HEK293T (cell line): Measurements from ENCODE around the gene GALNT7.

Experiments
- CTCF ChIA-PET: fragments of 350-600 bp; formaldehyde crosslinking; extraction: SDS; loops from one replicate; lab custom pipeline; 2021; ENCODE audit warnings: antibody characterized with exemption, inconsistent platforms; lab: Yijun Ruan, JAX
- POLR2A ChIA-PET: fragments of 350-600 bp; formaldehyde crosslinking; extraction: SDS; loops from one replicate; lab custom pipeline; 2020; ENCODE audit warnings: antibody characterized with exemption, inconsistent platforms; lab: Yijun Ruan, JAX
- DNase-seq: peaks from one replicate; pipeline ENCODE4 v3.0.0; 2012; ENCODE audit warnings: mixed read lengths; ENCODE audit errors: extremely low spot score
- ARNT ChIP-seq: fragments of 450-650 bp; IDR thresholded peaks from 2 replicates; pipeline ENCODE4 v1.6.1; 2017; ENCODE audit warnings: mild to moderate bottlenecking
- BHLHE40 ChIP-seq: fragments of 450-650 bp; IDR thresholded peaks from 2 replicates; pipeline ENCODE4 v1.6.1; 2016; ENCODE audit warnings: mild to moderate bottlenecking, moderate library complexity, borderline replicate concordance
- CTBP1 ChIP-seq: fragments of 450-650 bp; IDR thresholded peaks from 2 replicates; pipeline ENCODE4 v1.6.1; 2016; ENCODE audit warnings: borderline replicate concordance
- ELF4 ChIP-seq: fragments of 450-650 bp; IDR thresholded peaks from 2 replicates; pipeline ENCODE4 v1.6.1; 2017; ENCODE audit warnings: antibody characterized with exemption
- FOXA1 ChIP-seq: fragments of 450-650 bp; IDR thresholded peaks from 2 replicates; pipeline ENCODE4 v1.6.1; 2016; ENCODE audit warnings: mild to moderate bottlenecking
- FOXK2 ChIP-seq: fragments of 450-650 bp; IDR thresholded peaks from 2 replicates; pipeline ENCODE4 v1.6.1; 2016; ENCODE audit warnings: mild to moderate bottlenecking
- FOXM1 ChIP-seq: fragments of 450-650 bp; IDR thresholded peaks from 2 replicates; pipeline ENCODE4 v1.6.1; 2017; ENCODE audit warnings: mild to moderate bottlenecking, borderline replicate concordance
- HDGF ChIP-seq: fragments of 450-650 bp; IDR thresholded peaks from 2 replicates; pipeline ENCODE4 v1.6.1; 2017; ENCODE audit warnings: antibody characterized with exemption, borderline replicate concordance
- L3MBTL2 ChIP-seq: fragments of 450-650 bp; conservative IDR thresholded peaks from 2 replicates; pipeline ENCODE4 v1.6.1; 2016; ENCODE audit warnings: mild to moderate bottlenecking
- LEF1 ChIP-seq: fragments of 450-650 bp; IDR thresholded peaks from 2 replicates; pipeline ENCODE4 v1.6.1; 2017; ENCODE audit warnings: mild to moderate bottlenecking, borderline replicate concordance
- NFRKB ChIP-seq: fragments of 450-650 bp; IDR thresholded peaks from 2 replicates; pipeline ENCODE4 v1.6.1; 2016; ENCODE audit warnings: mild to moderate bottlenecking, moderate library complexity
- SP1 ChIP-seq: fragments of 450-650 bp; IDR thresholded peaks from 2 replicates; pipeline ENCODE4 v1.6.1; 2017
- SUZ12 ChIP-seq: fragments of 450-650 bp; IDR thresholded peaks from 2 replicates; pipeline ENCODE4 v1.6.1; 2016; ENCODE audit warnings: mild to moderate bottlenecking
- TARDBP ChIP-seq: fragments of 450-650 bp; IDR thresholded peaks from 2 replicates; pipeline ENCODE4 v1.6.1; 2016
- ZNF384 ChIP-seq: fragments of 450-650 bp; IDR thresholded peaks from 2 replicates; pipeline ENCODE4 v1.6.1; 2016
- TF ChIP-seq, protein P1 (sequence below): fragments of 450-650 bp; IDR thresholded peaks from 2 replicates; pipeline ENCODE4 v1.6.1; 2016

The GALNT7 gene

GRCh38 chr4:173291899-173292298, 123.3 kb downstream of the GALNT7 start:
- TF ChIP-seq LEF1: no peak
- POLR2A ChIA-PET: interaction anchor here (0.7 kb wide), 1 partner anchor 43 kb away, joined by 3 read pairs; the partner anchor contains the start of gene HMGB2
- CTCF ChIA-PET: interaction anchor here (0.6 to 3.1 kb wide), 6 partner anchors 10 to 129 kb away, joined by 3 to 43 read pairs (median 4); no protein-coding TSS in a partner anchor
- no peak for DNase-seq

DNA sequence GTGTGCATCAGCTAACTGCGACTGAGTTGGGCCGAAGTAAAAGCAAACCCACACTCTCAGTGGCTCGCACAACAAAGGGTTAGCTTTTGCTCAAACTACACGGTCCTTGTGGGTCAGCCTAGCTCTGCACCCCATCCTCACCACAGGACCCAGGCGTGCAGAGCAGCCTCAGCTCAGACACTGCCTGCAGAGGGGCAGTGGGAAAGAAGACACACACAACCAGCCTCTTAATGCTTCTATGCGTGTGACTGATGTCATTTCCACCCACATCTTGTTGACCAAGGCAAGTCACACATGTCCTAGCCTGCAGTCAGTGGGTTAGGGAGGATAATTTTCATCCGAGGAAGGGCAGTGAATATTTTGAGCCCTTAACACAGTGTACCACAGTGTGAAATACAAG, 125.1 kb downstream of the GALNT7 start:
- no peak for DNase-seq
- TF ChIP-seq, protein P1, sequence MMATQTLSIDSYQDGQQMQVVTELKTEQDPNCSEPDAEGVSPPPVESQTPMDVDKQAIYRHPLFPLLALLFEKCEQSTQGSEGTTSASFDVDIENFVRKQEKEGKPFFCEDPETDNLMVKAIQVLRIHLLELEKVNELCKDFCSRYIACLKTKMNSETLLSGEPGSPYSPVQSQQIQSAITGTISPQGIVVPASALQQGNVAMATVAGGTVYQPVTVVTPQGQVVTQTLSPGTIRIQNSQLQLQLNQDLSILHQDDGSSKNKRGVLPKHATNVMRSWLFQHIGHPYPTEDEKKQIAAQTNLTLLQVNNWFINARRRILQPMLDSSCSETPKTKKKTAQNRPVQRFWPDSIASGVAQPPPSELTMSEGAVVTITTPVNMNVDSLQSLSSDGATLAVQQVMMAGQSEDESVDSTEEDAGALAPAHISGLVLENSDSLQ: no peak
- no peak for TF ChIP-seq SUZ12
- TF ChIP-seq FOXM1: no peak
- TF ChIP-seq SP1: no peak
- TF ChIP-seq ELF4: no peak
- TF ChIP-seq CTBP1: no peak
- no peak for TF ChIP-seq ARNT
- no peak for TF ChIP-seq LEF1
- TF ChIP-seq L3MBTL2: no peak
- no peak for TF ChIP-seq FOXK2
- TF ChIP-seq NFRKB: no peak
- CTCF ChIA-PET: interaction anchor here (1.4 to 3.1 kb wide), 2 partner anchors 8 to 280 kb away, joined by 6 to 43 read pairs; no protein-coding TSS in a partner anchor
- POLR2A ChIA-PET: no interaction called here

DNA sequence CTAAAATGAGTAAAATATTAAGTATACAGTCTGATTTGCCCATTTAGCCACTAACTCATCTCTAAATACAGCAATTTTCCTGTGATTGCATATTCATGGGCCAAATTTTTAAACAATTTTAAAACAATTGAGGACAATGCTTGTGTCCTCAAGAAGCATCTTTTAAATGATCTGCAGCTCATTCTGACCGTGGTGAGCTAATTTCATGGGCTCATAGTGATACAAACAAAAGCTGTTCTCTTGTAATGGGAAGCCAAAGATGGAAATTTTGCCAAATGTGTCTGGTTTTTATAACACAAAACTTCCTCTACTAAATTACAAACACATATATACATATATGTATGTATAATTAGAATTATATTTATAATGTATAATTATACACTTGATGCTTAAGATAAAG, 125.8 kb downstream of the GALNT7 start:
- no peak for TF ChIP-seq SUZ12
- TF ChIP-seq NFRKB: no peak
- no peak for TF ChIP-seq LEF1
- no peak for TF ChIP-seq ARNT
- no peak for TF ChIP-seq FOXA1
- TF ChIP-seq ELF4: no peak
- ChIA-PET POLR2A (no interaction called here), CTCF (no interaction called here)
- no peak for DNase-seq

- ChIA-PET POLR2A (interaction anchor here (0.9 to 2.0 kb wide), 4 partner anchors 15 to 288 kb away, joined by 3 to 14 read pairs (median 4); partner anchors contain the start of gene HMGB2), CTCF (interaction anchor here (0.5 to 3.1 kb wide), 55 partner anchors 9 to 1171 kb away, joined by 3 to 43 read pairs (median 4); partner anchors contain the start of genes HMGB2 and SAP30)
- TF ChIP-seq BHLHE40: no peak
- TF ChIP-seq, protein P1: peak; percentile 29; the same call in 1 of the 2 replicates
- DNase-seq: no peak
Observed at GRCh38 chr4:173301518-173302201, 133.0 kb downstream of the GALNT7 start.

- DNase-seq: no peak
- no peak for TF ChIP-seq L3MBTL2
- ChIA-PET CTCF (interaction anchor here (0.9 to 1.9 kb wide), 2 partner anchors 12 to 295 kb away, joined by 3 to 7 read pairs; no protein-coding TSS in a partner anchor), POLR2A (interaction anchor here (2.1 kb wide), 1 partner anchor 27 kb away, joined by 9 read pairs; the partner anchor contains the start of gene HMGB2)
Observed at GRCh38 chr4:173307778-173308177, 139.2 kb downstream of the GALNT7 start.

DNA sequence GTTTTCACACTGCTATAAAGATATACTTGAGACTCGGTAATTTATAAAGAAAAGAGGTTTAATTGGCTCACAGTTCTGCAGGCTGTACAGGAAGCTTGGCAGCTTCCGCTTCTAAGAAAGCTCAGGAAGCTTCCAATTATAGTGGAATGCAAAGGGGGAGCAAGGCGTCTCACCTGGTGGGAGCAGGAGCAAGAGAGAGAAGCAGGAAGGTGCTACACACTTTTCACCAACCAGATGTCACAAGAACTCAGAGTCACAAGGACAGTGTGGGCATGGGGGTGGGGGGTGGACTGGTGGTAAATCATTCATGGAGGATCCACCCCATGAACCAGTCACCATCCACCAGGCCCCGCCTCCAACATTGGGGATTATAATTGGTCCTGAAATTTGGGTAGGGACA, 142.8 kb downstream of the GALNT7 start:
- TF ChIP-seq, protein P1: no peak
- TF ChIP-seq TARDBP: no peak
- TF ChIP-seq HDGF: no peak
- TF ChIP-seq LEF1: no peak
- TF ChIP-seq BHLHE40: no peak
- no peak for TF ChIP-seq SUZ12
- no peak for TF ChIP-seq FOXM1
- TF ChIP-seq SP1: no peak
- no peak for TF ChIP-seq ARNT
- TF ChIP-seq ZNF384: no peak
- no peak for TF ChIP-seq FOXK2
- no peak for TF ChIP-seq FOXA1
- TF ChIP-seq ELF4: no peak
- TF ChIP-seq CTBP1: no peak
- TF ChIP-seq NFRKB: no peak
- POLR2A ChIA-PET: no interaction called here
- no peak for DNase-seq
- CTCF ChIA-PET: interaction anchor here (2.3 kb wide), 1 partner anchor 10 kb away, joined by 11 read pairs; no protein-coding TSS in a partner anchor

GRCh38 chr4:173314715-173315114, 146.1 kb downstream of the GALNT7 start:
- no peak for TF ChIP-seq ARNT
- no peak for TF ChIP-seq L3MBTL2
- no peak for TF ChIP-seq BHLHE40
- no peak for TF ChIP-seq SP1
- no peak for TF ChIP-seq HDGF
- no peak for TF ChIP-seq NFRKB
- no peak for TF ChIP-seq FOXM1
- no peak for TF ChIP-seq ZNF384
- TF ChIP-seq FOXK2: no peak
- TF ChIP-seq ELF4: no peak
- TF ChIP-seq TARDBP: no peak
- TF ChIP-seq LEF1: no peak
- TF ChIP-seq, protein P1: no peak
- TF ChIP-seq FOXA1: no peak
- no peak for DNase-seq
- CTCF ChIA-PET: interaction anchor here (0.7 to 3.0 kb wide), 3 partner anchors 13 to 106 kb away, joined by 3 to 24 read pairs (median 7); no protein-coding TSS in a partner anchor
- POLR2A ChIA-PET: interaction anchor here (2.2 kb wide), 1 partner anchor 20 kb away, joined by 7 read pairs; the partner anchor contains the start of gene HMGB2
